Peyer's patch (tissue), 4 donors: ENCODE results near the gene ADK. TPM values are rescaled to one million over a fixed set of nuclear protein-coding genes. Genes with fewer than 3 reads are reported as not detected.

Source experiments
- DNase-seq, 3 donors: peaks; one replicate each; pipeline ENCODE4 v3.0.0-alpha.2; 2017 to 2019
- H3K27ac ChIP-seq, 4 donors: fragments of 200-600 bp; sonication (generic); one replicate each; pipeline ENCODE4 v1.5.1; 2016 to 2019
- H3K27me3 ChIP-seq, 2 donors: fragments of 200-600 bp; sonication (generic); one replicate each; pipeline ENCODE4 v1.5.1; 2019
- H3K36me3 ChIP-seq, 3 donors: fragments of 200-600 bp; sonication (generic); one replicate each; pipeline ENCODE4 v1.5.1; 2016 to 2019
- H3K4me1 ChIP-seq, 4 donors: fragments of 200-600 bp; sonication (generic); one replicate each; pipeline ENCODE4 v1.5.1; 2016 to 2019
- H3K4me3 ChIP-seq, 4 donors: fragments of 200-600 bp; sonication (generic); 1 replicate in 3 of 4; 2 replicates in 1 of 4; pipeline ENCODE4 v1.5.1; 2016 to 2019; ENCODE audit warnings: mild to moderate bottlenecking in 1 of 4
- H3K9me3 ChIP-seq, 4 donors: fragments of 200-600 bp; sonication (generic); one replicate each; pipeline ENCODE4 v1.5.1; 2016 to 2019; ENCODE audit warnings: mild to moderate bottlenecking in 1 of 4
- POLR2A ChIP-seq, 2 donors: fragments of 450-650 bp; IDR thresholded peaks; one replicate each; pipeline ENCODE4 v1.5.1; 2017; ENCODE audit warnings: antibody characterized with exemption in 2 of 2, mild to moderate bottlenecking in 2 of 2, moderate library complexity in 2 of 2
- total RNA-seq, 4 donors: library from RNA; depleted of rRNA; stranded (reverse); fragments of >200 nt; gene quantifications; one replicate each; pipeline ENCODE4 v1.1.0, GENCODE V29; 2016
- TF ChIP-seq, protein P1 (sequence below), 6 experiments: fragments of 450-650 bp in 4 of 6; fragments of 200-600 bp in 2 of 6; sonication (generic) in 1 of 6; IDR thresholded peaks; one replicate each; pipeline ENCODE4 v1.5.1; 2017 to 2019; ENCODE audit warnings: antibody characterized with exemption in 6 of 6, mild to moderate bottlenecking in 3 of 6, moderate library complexity in 1 of 6

The ADK gene
- total RNA-seq, 4 donors from 2014 or later, result 7.4 to 50.3 (median 14.3) TPM

GRCh38 chr10:74306227-74306982 is 155.4 kb downstream of the ADK start:
- no peak for DNase-seq
- no peaks in the 10 kb centered on the region for H3K36me3 ChIP-seq
- TF ChIP-seq, protein P1, sequence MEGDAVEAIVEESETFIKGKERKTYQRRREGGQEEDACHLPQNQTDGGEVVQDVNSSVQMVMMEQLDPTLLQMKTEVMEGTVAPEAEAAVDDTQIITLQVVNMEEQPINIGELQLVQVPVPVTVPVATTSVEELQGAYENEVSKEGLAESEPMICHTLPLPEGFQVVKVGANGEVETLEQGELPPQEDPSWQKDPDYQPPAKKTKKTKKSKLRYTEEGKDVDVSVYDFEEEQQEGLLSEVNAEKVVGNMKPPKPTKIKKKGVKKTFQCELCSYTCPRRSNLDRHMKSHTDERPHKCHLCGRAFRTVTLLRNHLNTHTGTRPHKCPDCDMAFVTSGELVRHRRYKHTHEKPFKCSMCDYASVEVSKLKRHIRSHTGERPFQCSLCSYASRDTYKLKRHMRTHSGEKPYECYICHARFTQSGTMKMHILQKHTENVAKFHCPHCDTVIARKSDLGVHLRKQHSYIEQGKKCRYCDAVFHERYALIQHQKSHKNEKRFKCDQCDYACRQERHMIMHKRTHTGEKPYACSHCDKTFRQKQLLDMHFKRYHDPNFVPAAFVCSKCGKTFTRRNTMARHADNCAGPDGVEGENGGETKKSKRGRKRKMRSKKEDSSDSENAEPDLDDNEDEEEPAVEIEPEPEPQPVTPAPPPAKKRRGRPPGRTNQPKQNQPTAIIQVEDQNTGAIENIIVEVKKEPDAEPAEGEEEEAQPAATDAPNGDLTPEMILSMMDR (IDR thresholded peaks at IDR 0.05), result no peak
- TF ChIP-seq POLR2A (IDR thresholded peaks at IDR 0.05), result no peak
- no peaks in the 10 kb centered on the region for H3K27me3 ChIP-seq
- no peak overlapping the region for H3K27ac ChIP-seq
- H3K4me3 ChIP-seq, result no peak overlapping the region
- no peaks in the 10 kb centered on the region for H3K9me3 ChIP-seq
- H3K4me1 ChIP-seq, result no peaks in the 10 kb centered on the region

- H3K9me3 ChIP-seq, result no peaks in the 10 kb centered on the region
- no peaks in the 10 kb centered on the region for H3K36me3 ChIP-seq
- no peaks in the 10 kb centered on the region for H3K4me1 ChIP-seq
- no peaks in the 10 kb centered on the region for H3K27me3 ChIP-seq
- DNase-seq, result no peak
- TF ChIP-seq POLR2A (IDR thresholded peaks at IDR 0.05), result no peak
- TF ChIP-seq, protein P1 (IDR thresholded peaks at IDR 0.05), result no peak
- H3K4me3 ChIP-seq, result no peak overlapping the region
- no peak overlapping the region for H3K27ac ChIP-seq
Measured at GRCh38 chr10:74307061-74307651, 156.1 kb downstream of the ADK start.

DNA sequence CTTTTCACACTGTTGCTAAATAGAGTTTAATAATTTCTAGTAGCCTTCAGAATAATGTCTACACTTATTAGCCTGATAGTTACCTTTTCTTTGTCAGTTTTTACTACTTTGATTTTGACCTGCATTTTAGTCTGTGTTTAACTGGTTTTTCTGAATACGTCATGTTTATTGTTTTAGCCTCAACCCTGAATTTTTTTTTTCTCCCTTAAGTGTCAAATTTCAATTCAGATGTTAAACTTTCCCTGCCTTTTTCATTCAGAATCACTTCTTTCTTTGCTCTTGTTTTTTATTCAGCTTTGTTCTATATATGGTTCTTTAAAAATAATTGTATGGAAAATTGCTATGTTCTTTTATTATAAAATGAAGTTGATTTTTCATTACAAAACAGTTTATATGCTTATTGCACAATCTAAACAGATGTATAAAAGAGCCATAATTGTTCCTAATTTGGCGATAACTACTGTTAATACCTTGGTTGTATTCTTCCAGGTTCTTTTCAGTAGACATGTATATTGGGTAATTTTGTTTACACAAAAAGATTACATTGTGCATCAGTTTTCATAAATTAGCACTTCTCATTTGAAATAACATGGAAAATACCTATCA is 159.7 kb downstream of the ADK start:
- Histone ChIP-seq H3K27ac (no peak overlapping the region), H3K36me3 (no peaks in the 10 kb centered on the region), H3K9me3 (no peaks in the 10 kb centered on the region), H3K4me3 (no peak overlapping the region), H3K4me1 (no peaks in the 10 kb centered on the region), H3K27me3 (no peaks in the 10 kb centered on the region)
- TF ChIP-seq POLR2A (IDR thresholded peaks at IDR 0.05), result no peak
- TF ChIP-seq, protein P1 (IDR thresholded peaks at IDR 0.05), result no peak
- DNase-seq, result no peak

DNA sequence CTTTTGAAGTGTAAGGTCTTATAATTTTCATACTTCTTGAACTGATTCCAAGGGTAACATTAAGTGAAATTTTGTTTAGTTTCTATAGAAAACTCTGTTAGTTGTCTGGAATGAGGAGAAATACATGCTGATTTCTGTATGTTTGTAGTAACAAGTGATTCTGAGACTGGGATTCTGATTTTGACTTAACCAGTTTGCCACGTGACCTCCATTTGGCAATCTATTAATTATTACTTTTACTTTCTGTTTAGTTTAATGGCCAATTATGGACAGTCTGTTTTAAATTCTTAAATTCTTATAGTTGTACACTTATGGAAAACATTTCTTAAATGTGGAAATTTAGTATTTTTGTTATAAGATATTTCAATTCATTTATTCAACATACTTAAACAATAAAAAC is 163.1 kb downstream of the ADK start:
- H3K4me1 ChIP-seq, result no peaks in the 10 kb centered on the region
- H3K27me3 ChIP-seq, result no peaks in the 10 kb centered on the region
- H3K27ac ChIP-seq, result no peak overlapping the region
- no peaks in the 10 kb centered on the region for H3K36me3 ChIP-seq
- no peaks in the 10 kb centered on the region for H3K9me3 ChIP-seq
- TF ChIP-seq POLR2A (IDR thresholded peaks at IDR 0.05), result no peak
- TF ChIP-seq, protein P1 (IDR thresholded peaks at IDR 0.05), result no peak
- peak overlapping the region in 1 of 4 donors; percentile 10 for H3K4me3 ChIP-seq
- no peak for DNase-seq

DNA sequence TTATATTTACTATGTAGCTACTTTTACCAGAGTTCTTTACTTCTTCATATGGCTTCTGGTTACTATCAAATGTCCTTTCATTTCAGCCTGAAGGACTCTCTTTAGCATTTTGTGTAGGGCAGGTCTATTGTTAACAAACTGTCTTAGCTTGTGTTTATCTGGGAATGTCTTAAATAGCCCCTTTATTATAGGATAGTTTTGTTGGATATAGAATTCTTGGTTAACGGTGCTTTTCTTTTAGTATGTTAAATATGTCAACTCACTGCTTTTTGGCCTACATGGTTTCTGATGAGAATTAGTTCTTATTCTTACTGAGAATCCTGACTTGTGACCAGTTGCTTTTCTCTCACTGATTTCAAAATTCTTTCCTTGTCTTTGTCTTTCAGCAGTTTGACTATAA is 169.0 kb downstream of the ADK start:
- DNase-seq, result no peak
- H3K36me3 ChIP-seq, result no peaks in the 10 kb centered on the region
- H3K27ac ChIP-seq, result no peak overlapping the region
- no peak overlapping the region for H3K4me3 ChIP-seq
- H3K9me3 ChIP-seq, result no peaks in the 10 kb centered on the region
- H3K27me3 ChIP-seq, result no peaks in the 10 kb centered on the region
- TF ChIP-seq, protein P1 (IDR thresholded peaks at IDR 0.05), result no peak
- no peak for TF ChIP-seq POLR2A (IDR thresholded peaks at IDR 0.05)
- H3K4me1 ChIP-seq, result no peaks in the 10 kb centered on the region
